NOMO-1 treated with dmso at 0.1 percent for 144 hours (cell line): Measurements from ENCODE around the gene DOCK11.
A peak's percentile ranks its signal among the peaks of the same experiment; 100 is the strongest.
"Not testable (repeated sequence)": the region's sequence is repeated elsewhere in the genome, so short reads cannot be mapped to it uniquely, and the experiment has no call there.

Experiments used
- DNase-seq: peaks from one replicate; lab custom pipeline; 2025; ENCODE audit not compliant: unreplicated experiment; lab: John Stamatoyannopoulos, UW

The DOCK11 gene

GRCh38 chrX:118566359-118566758 lies 70.7 kb downstream of the DOCK11 start:
- DNase-seq, result no peak

GRCh38 chrX:118569676-118570075 lies 74.1 kb downstream of the DOCK11 start:
- no peak for DNase-seq

GRCh38 chrX:118570209-118570608 lies 74.6 kb downstream of the DOCK11 start:
- no peak for DNase-seq

- no peak for DNase-seq
Observed at GRCh38 chrX:118571836-118572235, 76.2 kb downstream of the DOCK11 start.

GRCh38 chrX:118574666-118575065 lies 79.1 kb downstream of the DOCK11 start:
- DNase-seq, result no peak

- no peak for DNase-seq
Observed at GRCh38 chrX:118577041-118577440, 81.4 kb downstream of the DOCK11 start.

GRCh38 chrX:118579417-118579816 lies 83.8 kb downstream of the DOCK11 start:
- no peak for DNase-seq

GRCh38 chrX:118582926-118583325 lies 87.3 kb downstream of the DOCK11 start:
- not testable (repeated sequence) for DNase-seq

- no peak for DNase-seq
Observed at GRCh38 chrX:118583781-118584180, 88.2 kb downstream of the DOCK11 start.

GRCh38 chrX:118585296-118585695 lies 89.7 kb downstream of the DOCK11 start:
- no peak for DNase-seq

- DNase-seq, result peak; percentile 26
Observed at GRCh38 chrX:118586206-118586605, 90.6 kb downstream of the DOCK11 start.

- DNase-seq, result no peak
Observed at GRCh38 chrX:118588715-118589114, 93.1 kb downstream of the DOCK11 start.

GRCh38 chrX:118589227-118589626 lies 93.6 kb downstream of the DOCK11 start:
- no peak for DNase-seq

- no peak for DNase-seq
Observed at GRCh38 chrX:118593407-118593806, 97.8 kb downstream of the DOCK11 start.

GRCh38 chrX:118594697-118595420 lies 99.2 kb downstream of the DOCK11 start:
- no peak for DNase-seq

- DNase-seq, result no peak
Observed at GRCh38 chrX:118595501-118596042, 100.0 kb downstream of the DOCK11 start.

GRCh38 chrX:118596390-118596789 lies 100.8 kb downstream of the DOCK11 start:
- DNase-seq, result no peak

- no peak for DNase-seq
Observed at GRCh38 chrX:118603981-118604380, 108.4 kb downstream of the DOCK11 start.

- no peak for DNase-seq
Observed at GRCh38 chrX:118612290-118612689, 116.7 kb downstream of the DOCK11 start.

- DNase-seq, result peak; percentile 28
Observed at GRCh38 chrX:118614150-118614549, 118.5 kb downstream of the DOCK11 start.

GRCh38 chrX:118615141-118615540 lies 119.5 kb downstream of the DOCK11 start:
- DNase-seq, result no peak

GRCh38 chrX:118621081-118621759 lies 125.6 kb downstream of the DOCK11 start:
- DNase-seq, result no peak
